Activated CD4-positive, alpha-beta T cell treated with anti-CD3 and anti-CD28 coated beads, Interleukin-2, amount 50 U/mL, for 24 hours (primary cell): ENCODE measurements around the gene SLC9C2.
"Not testable (repeated sequence)": the region's sequence is repeated elsewhere in the genome, so short reads cannot be mapped to it uniquely, and the experiment has no call there.

Experiments used
- DNase-seq, 2 donors: peaks; one replicate each; pipeline ENCODE4 v3.0.0-alpha.2; 2020; ENCODE audit warnings: low read depth in 1 of 2, low spot score in 1 of 2

SLC9C2 gene

GRCh38 chr1:173581383-173582079, 21.3 kb downstream of the SLC9C2 start:
- DNase-seq = no peak

- DNase-seq = no peak
Observed at GRCh38 chr1:173580658-173581057, 22.2 kb downstream of the SLC9C2 start.

- no peak for DNase-seq
Observed at GRCh38 chr1:173580071-173580470, 22.8 kb downstream of the SLC9C2 start.

GRCh38 chr1:173573596-173573995, 29.3 kb downstream of the SLC9C2 start:
- DNase-seq = no peak

GRCh38 chr1:173572201-173572873, 30.5 kb downstream of the SLC9C2 start:
- no peak for DNase-seq

- DNase-seq = no peak
Observed at GRCh38 chr1:173570370-173571007, 32.4 kb downstream of the SLC9C2 start.

- no peak for DNase-seq
Observed at GRCh38 chr1:173568483-173568882, 34.4 kb downstream of the SLC9C2 start.

- not testable (repeated sequence) for DNase-seq
Observed at GRCh38 chr1:173563846-173564245, 39.0 kb downstream of the SLC9C2 start.

GRCh38 chr1:173562813-173563212, 40.1 kb downstream of the SLC9C2 start:
- DNase-seq = no peak

GRCh38 chr1:173561263-173561662, 41.6 kb downstream of the SLC9C2 start:
- no peak for DNase-seq

GRCh38 chr1:173560285-173560880, 42.5 kb downstream of the SLC9C2 start:
- no peak for DNase-seq

GRCh38 chr1:173555651-173556305, 47.1 kb downstream of the SLC9C2 start:
- DNase-seq = no peak

GRCh38 chr1:173554541-173555250, 48.2 kb downstream of the SLC9C2 start:
- DNase-seq = no peak

- DNase-seq = no peak
Observed at GRCh38 chr1:173554089-173554488, 48.8 kb downstream of the SLC9C2 start.

GRCh38 chr1:173553312-173553711, 49.6 kb downstream of the SLC9C2 start:
- no peak for DNase-seq

GRCh38 chr1:173551699-173552098, 51.2 kb downstream of the SLC9C2 start:
- no peak for DNase-seq

- DNase-seq = no peak
Observed at GRCh38 chr1:173549813-173550212, 53.1 kb downstream of the SLC9C2 start.

- no peak for DNase-seq
Observed at GRCh38 chr1:173545688-173546087, 57.2 kb downstream of the SLC9C2 start.

GRCh38 chr1:173536223-173536622, 66.6 kb downstream of the SLC9C2 start:
- no peak for DNase-seq

GRCh38 chr1:173532237-173532636, 70.6 kb downstream of the SLC9C2 start:
- DNase-seq = no peak
